GM21423 (cell line): ENCODE results near the gene MPC1L.
"Not testable (repeated sequence)": the region's sequence is repeated elsewhere in the genome, so short reads cannot be mapped to it uniquely, and the experiment has no call there.

Source experiments
- ATAC-seq: cut with Tn5 transposase; IDR thresholded peaks from one replicate; pipeline ENCODE4 v1.9.1; 2021; ENCODE audit warnings: mild to moderate bottlenecking, moderate library complexity; ENCODE audit not compliant: unreplicated experiment

MPC1L gene

DNA sequence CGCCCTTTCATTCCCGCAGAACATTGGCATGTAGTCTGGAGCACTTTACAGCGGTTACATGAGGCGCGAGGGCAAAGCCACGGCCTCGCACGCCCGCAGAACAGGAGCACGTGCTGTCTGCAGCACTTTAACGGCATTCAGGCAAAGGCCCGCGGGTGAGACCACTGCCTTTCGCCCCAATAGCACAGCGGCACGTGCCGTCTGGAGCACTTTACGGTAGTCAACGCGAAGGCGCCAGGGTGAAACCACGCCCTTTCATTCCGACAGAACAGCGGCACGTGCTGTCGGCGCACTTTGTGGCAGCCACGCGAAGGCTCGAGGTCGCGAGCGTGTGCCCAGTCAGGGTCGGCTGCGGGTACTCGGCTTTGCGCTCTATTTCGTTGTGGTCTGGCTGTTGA lies at the start of gene MPC1L:
TSS of gene MPC1L (plus strand) at position 290 of the 398 bp plus-strand sequence. CDS start 138 bp downstream, outside the sequence.
- ATAC-seq = no peak

DNA sequence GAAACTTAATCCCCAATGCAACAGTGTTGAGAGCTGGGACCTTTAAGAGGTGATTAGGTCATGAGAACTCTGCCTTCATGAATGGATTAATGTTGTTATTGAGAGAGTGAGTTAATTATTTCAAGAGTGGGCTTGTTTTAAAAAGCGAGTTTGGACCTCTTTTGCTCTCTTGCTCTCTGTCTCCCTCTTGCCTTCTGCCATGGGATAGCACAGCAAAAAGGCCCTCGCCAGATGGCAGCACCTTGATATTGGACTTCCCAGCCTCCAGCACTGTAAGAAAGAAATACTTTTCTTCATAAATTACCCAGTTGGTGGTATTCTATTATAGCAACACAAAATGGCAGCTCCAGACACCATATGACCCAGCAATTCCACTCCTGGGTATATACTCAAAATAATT lies 49.5 kb upstream of the MPC1L start:
- ATAC-seq = no peak

DNA sequence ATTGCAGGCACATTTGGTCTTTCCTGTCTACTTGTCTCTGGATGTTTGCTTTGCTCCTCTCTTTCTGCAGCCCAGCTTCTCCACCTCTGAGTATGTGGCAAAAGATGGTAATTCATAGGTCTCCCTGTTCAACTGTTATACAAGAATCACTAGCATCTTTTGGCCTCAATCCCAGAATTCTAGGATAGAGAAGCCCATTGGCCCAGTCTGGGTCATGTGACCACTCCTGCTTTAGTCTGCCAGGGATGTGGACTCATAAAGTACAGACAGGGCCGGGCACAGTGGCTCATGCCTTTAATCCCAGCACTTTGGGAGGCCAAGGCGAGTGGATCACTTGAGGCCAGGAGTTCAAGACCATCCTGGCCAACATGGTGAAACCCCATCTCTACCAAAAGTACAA lies 47.8 kb upstream of the MPC1L start:
- not testable (repeated sequence) for ATAC-seq

DNA sequence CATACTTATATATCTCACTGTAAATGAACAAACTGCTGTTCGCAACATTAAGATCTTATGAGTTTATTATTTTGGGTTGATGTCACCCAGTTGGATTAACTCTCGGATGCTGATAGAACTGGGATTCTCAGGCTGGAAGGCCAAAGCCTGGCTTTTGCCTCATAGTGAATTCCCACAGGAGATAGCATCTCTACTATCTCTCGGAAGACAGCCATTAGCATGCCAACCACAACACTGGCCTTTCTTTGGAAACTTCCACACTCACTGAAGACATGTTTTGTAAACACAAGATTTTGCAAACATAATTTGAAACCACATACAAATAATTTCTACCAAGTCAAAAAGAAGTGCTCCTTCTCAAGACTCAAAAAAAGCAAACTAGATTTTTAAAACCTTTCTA lies 46.9 kb upstream of the MPC1L start:
- no peak for ATAC-seq

DNA sequence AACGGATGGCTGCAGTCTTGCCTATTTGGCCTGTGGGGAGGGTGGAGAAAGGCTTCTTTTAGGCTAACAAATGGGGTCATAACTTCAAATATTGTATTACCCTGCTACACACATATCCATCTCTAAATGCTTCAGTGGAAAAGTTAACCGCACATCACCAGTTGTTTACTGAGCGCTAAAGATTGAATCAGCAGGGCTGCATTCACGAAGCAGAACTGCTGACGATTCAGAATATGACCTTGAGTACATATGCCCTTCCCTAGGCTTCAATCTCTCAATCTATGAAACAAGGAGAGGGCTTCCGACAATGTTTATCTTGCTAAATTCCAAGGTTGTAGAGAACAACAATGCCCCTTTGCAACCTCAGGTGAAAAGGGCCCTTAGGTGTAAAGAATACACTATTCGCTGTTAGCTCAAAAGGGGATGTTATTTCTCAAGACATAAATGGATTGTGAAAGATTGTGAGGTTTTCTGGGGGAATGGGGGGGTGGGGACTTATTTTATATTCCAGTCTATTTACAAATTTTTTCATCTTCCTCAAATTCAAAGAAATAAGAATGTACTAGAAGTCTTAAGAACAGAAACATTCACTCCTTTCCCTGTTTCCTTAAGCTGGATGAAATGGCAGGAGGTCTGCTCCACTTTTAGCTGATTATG lies 45.1 kb upstream of the MPC1L start:
- ATAC-seq = no peak

DNA sequence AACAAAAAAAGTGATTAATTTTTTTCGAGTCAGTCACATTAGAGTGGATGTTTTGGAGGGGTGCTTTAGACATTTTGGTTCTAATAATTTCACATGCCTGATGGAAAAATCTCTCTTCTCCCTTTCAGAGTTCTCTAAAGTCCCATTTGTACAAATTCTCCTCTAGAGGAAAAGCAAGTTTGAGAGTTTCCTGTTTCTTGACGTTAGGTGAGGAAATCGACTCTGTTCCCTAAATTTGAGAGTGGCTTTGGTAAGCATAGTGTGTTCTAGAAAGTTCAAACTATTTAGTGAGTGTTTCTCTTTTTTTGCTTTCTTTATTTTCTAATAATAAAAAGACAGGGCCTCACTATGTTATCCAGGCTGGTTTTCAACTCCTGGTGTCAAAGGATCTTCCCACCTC lies 44.1 kb upstream of the MPC1L start:
- no peak for ATAC-seq

DNA sequence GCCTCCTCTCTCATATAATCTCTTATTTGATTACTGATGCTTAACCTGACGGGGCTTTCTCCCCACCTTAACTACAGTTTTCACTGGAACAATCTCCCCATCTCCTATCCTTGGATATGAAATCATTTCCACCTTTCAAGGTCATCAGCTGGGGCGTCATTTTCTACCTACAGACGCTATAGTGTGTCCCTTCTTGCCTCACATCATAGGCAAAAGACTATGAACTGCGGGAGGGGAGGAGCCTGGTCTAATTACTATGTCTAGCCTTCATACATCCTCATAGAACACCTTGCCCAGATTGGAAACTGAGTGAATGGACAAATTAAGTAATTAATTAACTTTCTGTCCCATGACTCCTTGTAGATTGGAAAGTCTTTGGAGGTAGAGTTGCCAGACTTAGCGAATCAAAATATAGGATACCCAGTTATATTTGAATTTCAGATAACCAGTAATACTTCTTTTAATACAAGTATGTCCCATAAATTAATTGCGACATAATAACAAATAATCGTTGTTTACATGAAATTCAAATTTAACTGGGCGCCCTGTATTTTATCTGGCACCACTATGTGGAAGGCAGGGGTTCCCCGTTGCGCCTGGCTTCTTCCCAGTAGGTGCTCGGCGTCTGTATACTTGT lies 43.2 kb upstream of the MPC1L start:
- ATAC-seq = no peak

DNA sequence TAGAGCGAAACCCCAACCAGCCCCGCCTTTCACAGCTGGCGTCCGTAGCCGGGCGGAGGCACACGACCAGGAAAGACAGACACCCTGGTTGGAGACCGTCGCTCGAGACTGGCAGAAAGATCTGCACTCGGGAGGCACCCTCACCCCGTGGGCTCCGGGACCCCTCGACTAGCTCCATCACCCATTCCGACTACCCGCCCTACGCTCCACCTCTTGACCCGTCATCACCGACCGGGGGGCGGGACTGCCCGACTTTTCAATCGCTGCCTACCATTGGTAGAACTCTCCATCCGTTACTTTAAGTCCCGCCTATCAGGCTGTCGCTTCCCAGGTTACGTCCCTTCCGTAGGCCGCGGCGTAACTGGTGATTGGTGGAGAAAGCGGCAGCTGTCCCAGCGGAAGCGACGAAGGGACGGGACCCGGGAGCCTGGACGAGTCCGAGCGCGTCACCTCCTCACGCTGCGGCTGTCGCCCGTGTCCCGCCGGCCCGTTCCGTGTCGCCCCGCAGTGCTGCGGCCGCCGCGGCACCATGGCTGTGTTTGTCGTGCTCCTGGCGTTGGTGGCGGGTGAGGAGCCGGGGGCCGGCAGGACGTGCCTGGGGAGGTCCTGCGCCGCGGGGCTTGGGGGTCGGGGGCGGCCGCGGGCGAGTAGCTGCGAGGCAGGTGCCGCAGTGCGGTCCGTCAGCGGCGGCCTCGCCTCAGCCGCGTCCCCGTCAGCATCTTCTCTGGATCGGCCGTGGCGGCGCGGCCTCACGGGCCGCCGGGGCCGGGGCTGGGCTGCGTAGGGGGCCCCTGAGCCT lies 42.5 kb upstream of the MPC1L start, which contains the start of gene ATP6AP2:
TSS of gene ATP6AP2 (plus strand) at position 434 of the 799 bp plus-strand sequence. CDS start at position 530, 96 bp downstream.
- peak; percentile 95 for ATAC-seq

DNA sequence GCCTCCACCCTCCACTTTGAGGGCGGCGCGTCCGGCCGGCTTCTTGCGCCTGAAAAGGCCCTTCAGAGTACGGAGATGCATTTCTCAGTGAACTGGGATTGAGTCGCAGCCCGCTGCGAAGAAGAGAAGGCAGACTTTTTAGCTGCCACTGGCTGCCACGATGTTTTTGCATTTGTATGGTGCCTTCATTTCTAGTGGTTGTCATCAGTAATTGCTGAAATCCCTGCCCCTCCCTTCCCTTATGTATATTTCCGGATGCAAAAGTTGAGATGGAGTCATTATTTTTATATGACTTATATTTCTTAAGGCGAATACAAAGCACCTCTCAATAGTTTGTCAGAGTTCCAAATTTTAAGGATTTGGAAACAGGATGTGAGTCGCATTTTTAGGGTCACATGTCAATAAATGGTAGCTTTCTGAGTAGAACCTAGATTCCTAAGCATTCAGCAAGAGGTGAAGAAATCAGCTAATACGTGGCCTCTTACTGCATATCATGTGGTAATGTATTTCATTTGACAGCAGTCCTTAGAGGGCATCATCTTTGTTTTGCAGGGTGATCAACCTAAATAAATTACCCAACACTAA lies 41.8 kb upstream of the MPC1L start:
- peak; percentile 19 for ATAC-seq

DNA sequence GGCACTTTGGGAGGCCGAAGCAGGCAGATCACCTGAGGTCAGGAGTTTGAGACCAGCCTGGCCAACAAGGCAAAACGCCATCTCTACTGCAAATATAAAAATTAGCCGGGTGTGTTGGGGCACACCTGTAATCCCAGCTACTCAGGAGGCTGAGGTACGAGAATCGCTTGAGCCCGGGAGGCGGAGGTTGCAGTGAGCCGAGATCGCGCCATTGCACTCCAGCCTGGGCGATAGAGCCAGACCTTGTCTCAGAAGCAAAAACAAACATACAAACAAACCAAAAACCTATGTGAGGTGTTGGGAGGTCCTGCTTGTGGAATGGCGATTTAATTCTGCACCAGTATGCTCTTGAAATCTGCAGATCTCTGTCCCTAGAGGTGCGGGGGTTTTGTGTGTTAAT lies 41.0 kb upstream of the MPC1L start:
- ATAC-seq = not testable (repeated sequence)

DNA sequence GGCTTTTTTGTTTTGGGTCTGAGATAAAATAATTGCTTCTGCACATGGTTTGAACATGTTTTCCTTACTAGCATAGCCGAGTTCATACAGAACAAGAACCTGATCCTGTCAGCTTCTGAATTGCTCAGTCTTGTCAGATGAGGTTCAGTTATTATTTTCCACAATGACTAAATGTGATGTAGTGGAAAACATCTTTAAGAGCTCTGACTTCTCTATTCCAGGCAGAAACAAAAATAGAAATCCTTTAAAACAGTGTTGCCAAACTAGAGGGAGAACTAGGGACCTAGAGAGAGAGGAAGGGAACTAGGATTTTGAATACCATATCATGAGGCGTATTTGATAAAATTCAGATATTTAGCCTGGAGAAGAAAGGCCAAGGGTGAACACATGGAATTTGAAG lies 40.4 kb upstream of the MPC1L start:
- no peak for ATAC-seq

DNA sequence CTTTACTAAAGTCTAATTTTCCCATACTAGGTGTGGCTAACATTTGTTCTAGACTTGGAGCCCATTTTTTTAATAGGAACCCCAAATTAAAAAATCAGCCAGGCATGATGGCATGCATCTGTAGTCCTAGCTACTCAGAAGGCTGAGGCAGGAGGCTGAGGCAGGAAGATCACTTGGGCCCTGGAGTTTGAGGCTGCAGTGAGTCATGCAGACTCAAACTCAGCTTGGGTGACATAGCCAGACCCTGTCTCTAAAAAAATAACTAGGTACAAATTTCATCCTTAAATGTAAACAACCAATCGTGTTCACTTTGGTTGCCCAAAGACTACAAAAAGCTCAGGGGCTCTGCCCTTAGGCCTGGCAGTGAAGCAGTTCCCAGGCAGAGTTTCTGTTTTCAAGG lies 35.6 kb upstream of the MPC1L start:
- not testable (repeated sequence) for ATAC-seq

DNA sequence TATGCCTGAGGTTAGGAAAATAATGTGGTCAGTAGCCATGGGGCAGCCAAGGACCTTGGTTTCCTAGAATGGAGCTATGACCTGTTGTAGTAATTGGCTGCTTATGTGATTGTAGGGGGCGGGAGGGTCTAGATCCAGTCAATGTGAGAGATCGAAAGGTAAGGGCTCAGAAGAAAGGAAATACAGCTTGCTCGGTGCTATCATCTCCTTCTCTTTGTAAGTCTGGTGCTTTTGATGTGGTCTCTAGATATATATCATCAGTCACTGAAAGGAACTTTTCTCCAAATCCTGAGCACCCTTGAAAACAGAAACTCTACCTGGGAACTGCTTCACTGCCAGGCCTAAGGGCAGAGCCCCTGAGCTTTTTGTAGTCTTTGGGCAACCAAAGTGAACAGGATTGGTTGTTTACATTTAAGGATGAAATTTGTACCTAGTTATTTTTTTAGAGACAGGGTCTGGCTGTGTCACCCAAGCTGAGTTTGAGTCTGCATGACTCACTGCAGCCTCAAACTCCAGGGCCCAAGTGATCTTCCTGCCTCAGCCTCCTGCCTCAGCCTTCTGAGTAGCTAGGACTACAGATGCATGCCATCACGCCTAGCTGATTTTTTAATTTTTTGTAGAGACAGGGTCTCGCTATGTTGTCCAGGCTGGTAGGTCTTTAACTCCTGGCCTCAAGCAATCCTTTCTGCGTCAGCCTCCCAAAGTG lies 33.5 kb upstream of the MPC1L start:
- not testable (repeated sequence) for ATAC-seq

DNA sequence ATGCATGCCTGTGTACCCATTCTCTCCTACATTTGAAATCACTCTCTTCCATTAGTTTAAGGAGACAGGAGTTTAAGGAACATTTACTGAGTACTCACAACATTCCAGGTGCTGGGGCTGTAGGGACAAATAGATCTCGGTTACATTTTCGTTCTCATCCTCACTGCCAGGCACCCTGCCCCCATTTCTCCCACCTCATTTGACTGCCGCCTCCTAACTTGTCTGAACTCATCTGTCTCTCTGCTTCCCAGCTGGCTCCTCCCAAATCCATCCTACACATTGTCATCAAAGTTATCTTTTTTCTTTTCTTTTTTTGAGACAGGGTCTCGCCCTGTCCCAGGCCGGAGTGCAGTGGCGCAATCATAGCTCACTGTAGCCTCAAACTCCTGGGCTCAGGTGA lies 19.8 kb upstream of the MPC1L start:
- ATAC-seq = no peak

DNA sequence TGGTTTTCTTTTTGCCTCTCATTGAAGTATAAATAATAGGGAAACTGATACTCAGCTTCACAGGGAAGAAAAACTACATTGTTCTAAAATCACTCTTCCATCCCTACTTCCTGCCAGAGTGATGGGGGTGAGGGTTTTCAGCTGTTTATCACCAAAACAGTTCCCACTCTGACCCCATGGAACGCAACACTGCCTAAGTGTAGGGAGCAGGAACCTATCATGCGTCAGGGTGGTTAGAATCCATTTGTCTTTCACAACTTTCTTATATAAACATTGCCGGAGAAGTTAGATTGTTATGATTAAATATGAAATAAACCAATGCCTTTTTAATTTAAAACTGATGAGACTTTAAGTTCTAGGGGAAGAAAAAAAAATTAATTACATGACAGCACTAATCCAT lies 15.8 kb upstream of the MPC1L start:
- no peak for ATAC-seq

DNA sequence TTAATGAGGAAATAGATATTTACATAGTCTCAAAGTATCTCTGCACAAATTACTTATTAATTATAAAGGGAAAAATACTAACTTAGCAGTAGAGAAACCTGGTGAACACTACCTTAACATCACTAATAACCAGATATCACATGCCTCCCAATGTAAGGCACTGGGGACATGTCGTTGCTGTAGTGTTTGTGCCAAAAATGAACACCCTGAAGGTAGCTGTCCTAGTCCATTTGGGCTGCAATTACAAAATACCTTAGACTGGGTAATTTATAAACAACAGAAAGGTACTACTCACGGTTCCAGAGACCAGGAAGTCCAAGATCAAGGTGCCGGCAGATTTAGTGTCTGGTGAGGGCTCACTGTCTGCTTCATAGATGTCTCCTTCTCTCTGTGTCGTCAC lies 10.7 kb upstream of the MPC1L start:
- no peak for ATAC-seq

DNA sequence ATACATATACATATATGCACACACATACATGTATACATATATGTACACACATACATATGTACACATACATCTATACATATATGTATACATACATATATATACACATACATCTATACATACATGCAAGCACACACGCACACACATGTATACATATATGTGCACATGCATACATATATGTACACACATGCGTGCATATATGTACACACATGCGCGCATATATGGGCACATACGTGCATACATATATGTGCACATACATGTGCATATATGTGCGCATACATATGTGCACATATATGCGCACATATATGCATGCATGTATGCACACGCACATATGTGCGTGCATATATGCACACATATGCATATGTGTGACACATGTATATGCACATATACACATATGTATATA lies 7.3 kb upstream of the MPC1L start:
- no peak for ATAC-seq

DNA sequence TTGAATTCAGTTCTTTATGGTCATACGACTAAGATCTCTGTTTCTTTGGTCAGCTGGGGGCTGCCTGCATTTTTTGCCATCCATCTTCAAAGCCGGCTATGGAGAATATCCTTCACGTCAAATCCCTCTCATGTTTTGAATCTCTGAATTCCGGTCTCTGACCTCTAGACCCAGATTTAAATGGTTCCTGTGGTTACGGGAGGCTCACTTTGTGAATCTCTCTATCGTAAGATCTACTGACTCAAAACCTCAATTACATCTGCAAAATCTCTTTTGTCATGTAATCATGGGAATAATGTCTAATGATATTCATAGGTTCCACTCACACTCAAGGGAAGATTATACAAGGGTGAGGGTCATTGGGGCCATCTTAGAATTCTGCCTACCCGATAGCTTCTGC lies 5.7 kb upstream of the MPC1L start:
- ATAC-seq = no peak

DNA sequence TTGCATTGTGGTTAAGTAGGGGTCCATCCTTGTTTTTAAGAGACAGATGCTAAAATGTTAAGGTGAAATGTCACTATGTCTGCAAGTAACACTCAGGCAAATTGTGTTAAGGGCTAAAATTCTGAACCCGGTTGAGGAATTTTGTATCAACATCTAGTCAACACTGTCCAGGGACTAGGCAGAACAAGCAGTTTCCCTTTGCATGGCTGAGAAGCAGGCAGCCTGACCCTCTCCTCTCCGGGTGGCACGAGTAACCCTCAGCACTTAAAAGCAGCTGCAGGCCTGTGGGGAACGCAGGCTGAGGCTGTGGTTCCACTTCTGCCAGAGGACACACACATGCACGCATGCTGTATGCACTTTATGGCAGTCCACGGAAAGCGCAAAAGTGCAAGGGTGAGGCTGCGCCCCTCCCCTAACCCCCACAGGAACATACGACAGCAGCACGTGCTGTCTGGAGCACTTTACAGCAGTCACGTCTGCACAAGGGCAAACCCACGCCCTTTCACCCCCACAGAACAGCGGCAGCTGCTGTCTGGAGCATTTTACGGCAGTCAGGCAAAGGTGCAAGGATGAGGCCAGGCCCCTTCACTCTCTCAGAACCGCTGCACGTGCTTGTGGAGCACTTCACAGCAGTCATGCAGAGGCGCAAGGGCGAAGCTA lies 619 bp upstream of the MPC1L start:
- no peak for ATAC-seq

DNA sequence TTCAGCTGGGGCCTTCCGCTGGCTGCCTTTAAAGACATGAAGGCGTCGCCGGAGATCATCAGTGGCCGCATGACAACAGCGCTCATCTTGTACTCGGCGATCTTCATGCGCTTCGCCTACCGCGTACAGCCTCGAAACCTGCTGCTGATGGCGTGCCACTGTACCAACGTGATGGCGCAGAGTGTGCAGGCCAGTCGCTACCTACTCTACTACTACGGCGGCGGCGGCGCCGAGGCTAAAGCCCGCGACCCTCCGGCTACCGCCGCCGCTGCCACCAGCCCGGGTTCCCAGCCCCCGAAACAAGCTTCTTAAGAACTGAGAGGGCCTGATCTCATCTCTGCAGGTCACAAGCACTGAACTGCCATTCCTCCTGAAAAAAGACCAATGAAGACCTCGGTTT lies 437 bp downstream of the MPC1L start:
- ATAC-seq = no peak
